Bronchial epithelial cell (primary cell): ENCODE data around the gene BCL6. TPM values are rescaled to one million over a fixed set of nuclear protein-coding genes. Genes with fewer than 3 reads are reported as not detected.

Source experiments
- DNase-seq: peaks from one replicate; pipeline ENCODE4 v3.0.0-alpha.2; 2010; ENCODE audit warnings: low read depth
- FAIRE-seq: peaks from 2 replicates; lab custom pipeline; 2011; peaks lifted over from hg19 to GRCh38; lab: Jason Lieb, UNC
- H3K27me3 ChIP-seq: 2 replicates; pipeline ENCODE4 v1.5.1; 2011; ENCODE audit warnings: low read length; ENCODE audit not compliant: control insufficient read depth, insufficient read depth
- H3K36me3 ChIP-seq: 2 replicates; pipeline ENCODE4 v1.5.1; 2011; ENCODE audit warnings: low read length; ENCODE audit not compliant: control insufficient read depth, insufficient read depth
- H3K4me3 ChIP-seq: 2 replicates; pipeline ENCODE4 v1.5.1; 2011; ENCODE audit warnings: mild to moderate bottlenecking, low read depth, low read length, control low read depth
- total RNA-seq: library from RNA; depleted of rRNA; stranded (reverse); fragments of >200 nt; gene quantifications from 2 replicates; pipeline ENCODE4 v1.2.1, GENCODE V29; 2014
- TF ChIP-seq, protein P1 (sequence below): IDR thresholded peaks from 2 replicates; pipeline ENCODE4 v1.5.1; 2011; ENCODE audit warnings: mild to moderate bottlenecking, moderate library complexity, low read length, control low read depth, inconsistent platforms; ENCODE audit not compliant: insufficient read depth, severe bottlenecking

The BCL6 gene
- total RNA-seq, 1 donor from 2014 or later: 6.8 TPM

DNA sequence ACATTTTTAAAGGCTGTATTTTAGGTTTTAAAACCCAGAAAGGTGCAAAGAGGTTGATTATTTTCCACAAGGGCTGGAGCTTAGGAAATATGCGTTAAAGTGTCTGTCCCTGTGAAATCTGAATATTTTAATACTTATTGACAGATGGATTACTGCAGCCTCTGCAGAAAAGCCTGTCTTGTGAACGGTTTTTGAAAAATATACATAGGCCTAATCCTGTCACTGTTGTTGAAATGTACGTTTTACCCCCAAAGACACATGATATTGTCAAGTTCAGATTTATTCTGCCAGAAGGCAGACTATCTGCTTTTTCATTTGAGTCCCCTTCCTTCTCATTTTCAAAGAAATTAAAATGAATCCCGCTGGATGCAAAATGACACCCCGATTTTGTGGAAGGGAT, 2.2 kb upstream of the BCL6 start:
- TF ChIP-seq, protein P1, sequence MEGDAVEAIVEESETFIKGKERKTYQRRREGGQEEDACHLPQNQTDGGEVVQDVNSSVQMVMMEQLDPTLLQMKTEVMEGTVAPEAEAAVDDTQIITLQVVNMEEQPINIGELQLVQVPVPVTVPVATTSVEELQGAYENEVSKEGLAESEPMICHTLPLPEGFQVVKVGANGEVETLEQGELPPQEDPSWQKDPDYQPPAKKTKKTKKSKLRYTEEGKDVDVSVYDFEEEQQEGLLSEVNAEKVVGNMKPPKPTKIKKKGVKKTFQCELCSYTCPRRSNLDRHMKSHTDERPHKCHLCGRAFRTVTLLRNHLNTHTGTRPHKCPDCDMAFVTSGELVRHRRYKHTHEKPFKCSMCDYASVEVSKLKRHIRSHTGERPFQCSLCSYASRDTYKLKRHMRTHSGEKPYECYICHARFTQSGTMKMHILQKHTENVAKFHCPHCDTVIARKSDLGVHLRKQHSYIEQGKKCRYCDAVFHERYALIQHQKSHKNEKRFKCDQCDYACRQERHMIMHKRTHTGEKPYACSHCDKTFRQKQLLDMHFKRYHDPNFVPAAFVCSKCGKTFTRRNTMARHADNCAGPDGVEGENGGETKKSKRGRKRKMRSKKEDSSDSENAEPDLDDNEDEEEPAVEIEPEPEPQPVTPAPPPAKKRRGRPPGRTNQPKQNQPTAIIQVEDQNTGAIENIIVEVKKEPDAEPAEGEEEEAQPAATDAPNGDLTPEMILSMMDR: no peak
- FAIRE-seq: no peak
- Histone ChIP-seq H3K27me3 (no peaks in the 10 kb centered on the region), H3K4me3 (no peak overlapping the region), H3K36me3 (no peaks in the 10 kb centered on the region)
- DNase-seq: no peak

DNA sequence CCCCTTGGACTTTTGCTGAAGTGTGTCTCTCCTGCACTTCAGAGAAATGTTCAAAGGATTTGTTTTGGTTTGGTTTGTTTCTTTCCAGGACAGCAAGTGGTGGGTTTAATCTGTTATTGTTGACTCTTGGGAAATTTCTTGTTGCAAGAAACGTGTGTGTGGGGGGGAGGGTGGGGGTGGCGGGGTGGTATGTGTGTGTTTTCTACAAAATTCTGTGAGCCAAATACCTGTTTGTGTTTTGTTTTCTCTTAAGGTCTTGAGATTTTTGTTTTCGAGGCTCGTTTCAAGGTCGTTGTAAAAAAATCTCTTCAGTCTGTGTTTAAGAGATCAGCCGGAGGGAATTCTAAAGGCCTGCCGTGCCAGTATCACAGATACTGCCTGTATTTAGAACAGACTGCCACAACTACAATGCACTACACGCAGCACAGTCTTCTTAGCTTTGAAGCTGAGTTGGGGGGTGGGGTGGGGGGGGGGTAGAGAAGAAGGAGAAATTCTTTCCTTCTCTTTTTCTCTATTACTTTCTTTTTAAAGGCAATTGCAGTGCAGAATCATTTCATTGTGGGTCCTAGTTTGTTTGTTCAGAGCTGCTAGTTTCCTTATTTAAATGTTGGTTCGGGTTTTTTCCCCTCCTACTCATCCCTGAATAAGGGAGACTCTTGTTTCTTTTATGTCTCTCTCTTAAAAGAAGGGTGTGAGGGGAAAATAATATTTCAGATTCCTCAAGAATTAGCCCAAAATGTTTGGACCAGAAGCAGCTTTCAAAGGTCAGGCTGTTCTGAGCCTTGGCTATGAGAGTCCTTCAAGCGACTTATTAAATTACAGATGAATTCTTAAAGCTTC, 1.4 kb upstream of the BCL6 start:
- Histone ChIP-seq H3K36me3 (no peaks in the 10 kb centered on the region), H3K27me3 (no peaks in the 10 kb centered on the region), H3K4me3 (peak overlapping the region; percentile 35)
- FAIRE-seq (no peak), DNase-seq (no peak)
- TF ChIP-seq, protein P1: no peak

DNA sequence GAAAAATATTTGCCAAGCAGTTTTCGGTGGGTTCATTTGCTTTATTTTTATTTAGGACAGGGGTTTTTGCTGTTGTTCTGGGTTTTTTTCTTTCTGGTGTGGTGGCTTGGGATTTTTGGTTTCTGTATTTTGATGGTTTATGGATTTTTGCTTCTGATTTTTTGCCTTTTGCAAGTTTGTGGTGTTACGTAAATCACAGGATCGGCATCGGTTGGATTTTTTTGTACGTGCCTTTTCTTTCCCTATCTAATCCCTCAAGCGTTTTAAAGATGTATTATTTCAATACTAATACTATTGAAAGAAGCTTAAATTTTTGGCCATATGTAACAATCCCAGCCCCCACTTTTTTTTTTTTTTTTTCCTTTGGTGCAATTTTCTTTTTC, 782 bp upstream of the BCL6 start:
- FAIRE-seq (no peak), DNase-seq (no peak)
- H3K36me3 ChIP-seq: no peaks in the 10 kb centered on the region
- H3K4me3 ChIP-seq: peak overlapping the region; percentile 35
- TF ChIP-seq, protein P1: no peak
- no peaks in the 10 kb centered on the region for H3K27me3 ChIP-seq

DNA sequence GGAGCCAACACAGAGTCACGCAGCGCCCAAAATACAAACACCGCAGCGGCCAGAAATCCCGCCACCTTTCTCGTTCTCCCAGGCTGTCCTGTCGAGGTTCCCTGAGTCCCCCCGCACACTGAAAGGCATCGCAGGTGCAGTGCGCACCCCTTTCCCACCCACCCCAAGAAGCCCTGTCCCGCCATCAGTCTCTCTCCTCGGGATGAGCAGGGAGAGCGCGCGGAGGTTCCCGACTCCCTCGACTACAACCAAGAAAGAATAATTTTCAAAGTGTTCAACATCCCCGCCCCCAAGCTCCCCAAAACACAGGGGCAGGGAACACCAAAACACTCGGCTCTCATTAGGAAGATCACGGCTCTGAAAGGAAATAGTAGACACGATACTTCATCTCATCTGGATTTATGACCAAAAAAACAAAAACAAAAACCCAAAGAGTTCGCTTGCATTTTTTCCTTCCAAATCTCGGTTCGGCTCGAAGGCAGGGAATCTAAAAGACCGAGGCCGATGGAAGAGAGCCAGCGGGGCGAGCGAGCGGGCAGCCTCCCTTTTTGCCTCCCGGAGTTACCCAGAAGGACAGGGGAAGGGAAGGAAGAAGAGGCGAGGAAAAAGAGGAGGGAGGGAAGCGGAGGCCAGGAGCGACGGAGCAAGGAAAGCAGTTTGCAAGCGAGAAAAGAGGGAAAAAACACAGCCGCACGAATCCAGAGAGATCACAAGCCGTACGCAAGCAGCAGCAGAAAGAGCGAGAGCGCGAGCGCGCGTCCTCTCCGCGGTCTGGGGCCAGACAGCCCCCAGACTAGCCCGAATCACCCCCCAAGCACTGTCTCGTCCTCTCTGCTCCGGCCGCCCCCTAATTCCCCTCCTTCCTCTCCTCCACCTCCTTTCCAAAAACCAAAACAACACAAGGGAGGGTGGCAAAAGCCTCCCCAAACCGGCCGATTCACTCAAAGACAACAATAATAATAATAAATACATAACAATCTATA, 808 bp downstream of the BCL6 start:
- peak; percentile 28 for DNase-seq

More for the DNA sequence above, 808 bp downstream of the BCL6 start:
- no peaks in the 10 kb centered on the region for H3K27me3 ChIP-seq
- no peaks in the 10 kb centered on the region for H3K36me3 ChIP-seq
- TF ChIP-seq, protein P1: no peak
- H3K4me3 ChIP-seq: peak overlapping the region; percentile 88
- FAIRE-seq: no peak
